GM12891 (cell line): ENCODE data around the gene PRUNE2.

ENCODE experiments used
- PAX5 ChIP-seq: IDR thresholded peaks from 2 replicates; pipeline ENCODE4 v1.6.1; 2011; ENCODE audit warnings: low read length, moderate library complexity, mild to moderate bottlenecking; ENCODE audit not compliant: insufficient read depth, severe bottlenecking
- POLR2A ChIP-seq: IDR thresholded peaks from 2 replicates; pipeline ENCODE4 v1.6.1; 2011; ENCODE audit warnings: low read depth, low read length, control low read depth

GRCh38 chr9:76818271-76818670, 87.6 kb downstream of the PRUNE2 start:
- TF ChIP-seq POLR2A: no peak
- TF ChIP-seq PAX5: no peak
